Chondrocyte (in vitro differentiated cells): Measurements from ENCODE around the gene VMP1. TPM values are rescaled to one million over a fixed set of nuclear protein-coding genes. Genes with fewer than 3 reads are reported as not detected.
A peak's percentile ranks its signal among the peaks of the same experiment; 100 is the strongest.

ENCODE experiments used
- DNase-seq: peaks from one replicate; pipeline ENCODE4 v3.0.0; 2021; ENCODE audit warnings: mixed read lengths, low spot score
- H3K27ac Mint-ChIP-seq: one replicate; pipeline ENCODE4 v1.8.0; 2021; ENCODE audit warnings: mild to moderate bottlenecking, moderate library complexity, mixed read lengths; ENCODE audit not compliant: unreplicated experiment
- H3K27me3 Mint-ChIP-seq: 2 replicates; pipeline ENCODE4 v1.8.0; 2021; ENCODE audit warnings: low read depth, mixed read lengths
- H3K36me3 Mint-ChIP-seq: 2 replicates; pipeline ENCODE4 v1.8.0; 2021; ENCODE audit warnings: low read depth, mixed read lengths
- H3K4me1 Mint-ChIP-seq: 2 replicates; pipeline ENCODE4 v1.8.0; 2021; ENCODE audit warnings: low read depth, mild to moderate bottlenecking, mixed read lengths
- H3K4me3 Mint-ChIP-seq: one replicate; pipeline ENCODE4 v1.8.0; 2021; ENCODE audit warnings: mild to moderate bottlenecking, moderate library complexity, mixed read lengths; ENCODE audit not compliant: unreplicated experiment
- H3K9me3 Mint-ChIP-seq: 2 replicates; pipeline ENCODE4 v1.8.0; 2021; ENCODE audit warnings: low read depth, mixed read lengths
- total RNA-seq: library from RNA; stranded (reverse); gene quantifications from 3 replicates; pipeline ENCODE4 v1.2.1, GENCODE V29; 2021
- TF ChIP-seq, protein P1 (sequence below): fragments of 200-600 bp; sonication (generic); IDR thresholded peaks from 2 replicates; pipeline ENCODE4 v1.5.0; 2021; ENCODE audit warnings: antibody characterized with exemption, mild to moderate bottlenecking, moderate library complexity

The VMP1 gene
- total RNA-seq, 1 donor from 2014 or later, result 295 TPM

DNA sequence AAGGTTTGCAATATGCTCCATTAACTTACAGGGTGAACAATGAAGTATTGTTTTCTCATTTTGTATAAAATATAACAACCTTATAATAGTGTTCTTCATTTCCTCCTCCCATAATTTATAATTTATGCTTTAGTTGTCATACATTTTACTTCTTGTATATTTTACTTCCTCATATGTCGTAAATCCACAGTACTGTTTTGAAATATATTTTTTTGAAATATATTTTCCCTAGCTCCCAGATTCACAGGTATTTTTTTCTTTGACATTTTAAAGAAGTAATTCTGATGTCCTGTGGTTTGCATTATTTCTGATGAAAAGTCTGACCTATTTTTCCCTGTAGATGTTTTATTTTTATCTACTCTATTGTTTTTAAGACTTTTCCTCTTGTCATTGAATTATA, 52.7 kb downstream of the VMP1 start:
- no peak for DNase-seq
- Mint-ChIP-seq H3K4me1 (peaks cover 79% of the 10 kb centered on the region), H3K36me3 (peaks cover 14% of the 10 kb centered on the region), H3K27me3 (no peaks in the 10 kb centered on the region), H3K9me3 (peaks cover 7% of the 10 kb centered on the region), H3K27ac (peak overlapping the region; percentile 41), H3K4me3 (no peak overlapping the region)
- TF ChIP-seq, protein P1, sequence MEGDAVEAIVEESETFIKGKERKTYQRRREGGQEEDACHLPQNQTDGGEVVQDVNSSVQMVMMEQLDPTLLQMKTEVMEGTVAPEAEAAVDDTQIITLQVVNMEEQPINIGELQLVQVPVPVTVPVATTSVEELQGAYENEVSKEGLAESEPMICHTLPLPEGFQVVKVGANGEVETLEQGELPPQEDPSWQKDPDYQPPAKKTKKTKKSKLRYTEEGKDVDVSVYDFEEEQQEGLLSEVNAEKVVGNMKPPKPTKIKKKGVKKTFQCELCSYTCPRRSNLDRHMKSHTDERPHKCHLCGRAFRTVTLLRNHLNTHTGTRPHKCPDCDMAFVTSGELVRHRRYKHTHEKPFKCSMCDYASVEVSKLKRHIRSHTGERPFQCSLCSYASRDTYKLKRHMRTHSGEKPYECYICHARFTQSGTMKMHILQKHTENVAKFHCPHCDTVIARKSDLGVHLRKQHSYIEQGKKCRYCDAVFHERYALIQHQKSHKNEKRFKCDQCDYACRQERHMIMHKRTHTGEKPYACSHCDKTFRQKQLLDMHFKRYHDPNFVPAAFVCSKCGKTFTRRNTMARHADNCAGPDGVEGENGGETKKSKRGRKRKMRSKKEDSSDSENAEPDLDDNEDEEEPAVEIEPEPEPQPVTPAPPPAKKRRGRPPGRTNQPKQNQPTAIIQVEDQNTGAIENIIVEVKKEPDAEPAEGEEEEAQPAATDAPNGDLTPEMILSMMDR, result no peak

- no peak for DNase-seq
- H3K9me3 Mint-ChIP-seq, result peaks cover 7% of the 10 kb centered on the region
- TF ChIP-seq, protein P1, result no peak
- peak overlapping the region; percentile 94 for H3K27ac Mint-ChIP-seq
- peak overlapping the region; percentile 17 for H3K4me3 Mint-ChIP-seq
- H3K36me3 Mint-ChIP-seq, result peaks cover 17% of the 10 kb centered on the region
- no peaks in the 10 kb centered on the region for H3K27me3 Mint-ChIP-seq
- peaks cover 77% of the 10 kb centered on the region for H3K4me1 Mint-ChIP-seq
These were observed 54.1 kb downstream of the VMP1 start for GRCh38 chr17:59761385-59762048.

GRCh38 chr17:59762049-59762823, 54.8 kb downstream of the VMP1 start:
- Mint-ChIP-seq H3K4me1 (peaks cover 77% of the 10 kb centered on the region), H3K9me3 (peaks cover 7% of the 10 kb centered on the region), H3K27ac (peak overlapping the region; percentile 94), H3K36me3 (peaks cover 17% of the 10 kb centered on the region), H3K27me3 (no peaks in the 10 kb centered on the region), H3K4me3 (peak overlapping the region; percentile 17)
- DNase-seq, result no peak
- TF ChIP-seq, protein P1, result no peak

DNA sequence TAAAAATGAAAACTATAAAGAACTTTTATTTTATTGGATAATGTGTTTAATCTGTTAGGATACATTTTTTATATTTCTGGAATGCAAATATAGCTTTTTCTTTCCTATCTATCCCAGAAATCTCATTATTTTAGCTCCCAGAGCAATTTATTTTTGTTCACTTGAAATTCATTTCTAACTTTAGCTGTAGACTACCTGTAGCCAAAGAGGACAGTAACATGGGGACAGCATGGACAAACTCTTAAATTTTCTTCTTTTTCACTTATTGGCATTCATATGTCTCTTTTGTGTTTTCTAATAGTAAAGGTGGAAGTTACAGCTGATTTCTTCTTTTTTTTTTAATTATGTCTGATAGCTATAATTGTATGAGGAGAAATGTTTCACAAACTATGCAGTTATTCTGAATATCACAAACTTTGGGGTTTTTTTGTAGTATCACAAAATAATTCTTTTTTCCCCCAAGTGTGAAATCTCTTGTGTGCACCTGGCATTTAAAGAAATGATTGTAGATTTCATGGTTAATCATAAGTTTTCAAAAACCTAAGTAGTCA, 55.4 kb downstream of the VMP1 start:
- Mint-ChIP-seq H3K27ac (peak overlapping the region; percentile 94), H3K27me3 (no peaks in the 10 kb centered on the region), H3K4me3 (no peak overlapping the region), H3K36me3 (peaks cover 17% of the 10 kb centered on the region), H3K4me1 (peaks cover 73% of the 10 kb centered on the region), H3K9me3 (peaks cover 7% of the 10 kb centered on the region)
- TF ChIP-seq, protein P1, result no peak
- no peak for DNase-seq

GRCh38 chr17:59763861-59764260, 56.4 kb downstream of the VMP1 start:
- peaks cover 7% of the 10 kb centered on the region for H3K9me3 Mint-ChIP-seq
- H3K4me3 Mint-ChIP-seq, result no peak overlapping the region
- TF ChIP-seq, protein P1, result no peak
- DNase-seq, result no peak
- H3K4me1 Mint-ChIP-seq, result peaks cover 75% of the 10 kb centered on the region
- H3K27ac Mint-ChIP-seq, result peak overlapping the region; percentile 86
- no peaks in the 10 kb centered on the region for H3K27me3 Mint-ChIP-seq
- peaks cover 18% of the 10 kb centered on the region for H3K36me3 Mint-ChIP-seq
